HG03064 (cell line): Measurements from ENCODE around the gene SLC9A9.

Experiments used
- ATAC-seq: cut with Tn5 transposase; IDR thresholded peaks from one replicate; pipeline ENCODE4 v1.9.1; 2021; ENCODE audit warnings: low read depth; ENCODE audit not compliant: unreplicated experiment

SLC9A9 gene

GRCh38 chr3:143574933-143575332, 273.3 kb downstream of the SLC9A9 start:
- ATAC-seq: no peak

- ATAC-seq: no peak
These were observed 274.5 kb downstream of the SLC9A9 start for GRCh38 chr3:143573610-143574303.

DNA sequence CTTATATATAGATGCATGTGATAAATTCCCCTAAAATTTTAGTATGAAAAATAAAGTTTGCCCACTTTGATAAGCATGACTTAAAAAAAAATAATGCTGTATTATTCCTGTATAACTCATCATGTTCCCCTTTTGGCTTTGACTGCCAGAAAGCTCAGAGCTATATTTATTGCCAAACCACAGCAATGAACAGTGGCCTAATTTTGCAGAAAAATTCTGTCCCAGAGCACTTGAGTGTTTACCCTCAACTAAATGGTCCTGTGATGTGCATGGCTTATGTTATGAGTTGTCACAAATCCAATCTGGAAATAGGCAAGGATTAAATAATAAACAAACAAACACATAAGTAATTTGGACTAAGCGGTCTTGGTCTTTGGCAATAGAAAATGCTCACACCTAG, 276.7 kb downstream of the SLC9A9 start:
- no peak for ATAC-seq

GRCh38 chr3:143567823-143568222, 280.4 kb downstream of the SLC9A9 start:
- ATAC-seq: no peak

GRCh38 chr3:143565951-143566350, 282.3 kb downstream of the SLC9A9 start:
- ATAC-seq: no peak

DNA sequence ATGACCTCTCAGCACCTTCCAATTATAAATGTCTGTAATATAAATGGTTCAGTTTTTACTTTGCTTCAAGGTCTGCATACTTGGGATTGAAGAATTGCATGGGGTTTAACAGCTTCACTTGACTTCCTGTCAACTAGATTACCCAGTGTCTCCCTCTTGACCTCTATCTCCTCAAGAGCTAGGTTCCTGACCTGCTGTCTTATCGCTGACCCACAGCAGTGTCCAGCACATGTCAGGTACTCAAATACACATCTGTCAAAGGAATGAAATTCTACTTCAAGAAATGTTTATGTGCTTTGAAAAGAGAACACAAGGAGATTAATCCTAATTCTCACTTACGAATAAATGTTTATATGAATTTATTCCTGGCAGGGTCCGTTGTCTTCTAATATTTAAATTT, 284.5 kb downstream of the SLC9A9 start:
- ATAC-seq: no peak

DNA sequence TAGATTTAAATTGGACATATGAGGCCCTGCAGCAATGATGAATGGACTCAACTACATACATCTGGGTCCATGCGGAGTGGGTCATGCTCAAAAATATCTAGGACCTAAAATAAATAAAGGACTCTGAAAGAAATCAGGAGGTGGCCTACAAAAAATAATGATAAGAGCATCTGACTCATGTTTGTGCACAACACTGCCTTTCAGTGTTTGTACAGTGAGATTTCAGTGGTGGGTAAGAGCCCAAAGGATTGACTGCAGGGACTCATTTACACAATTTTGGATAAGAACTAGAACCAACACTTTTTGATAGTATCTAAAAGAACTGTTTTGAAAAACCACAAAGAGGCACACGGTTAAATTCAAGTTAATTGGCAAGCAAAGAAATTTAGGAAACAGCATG, 285.5 kb downstream of the SLC9A9 start:
- ATAC-seq: no peak

DNA sequence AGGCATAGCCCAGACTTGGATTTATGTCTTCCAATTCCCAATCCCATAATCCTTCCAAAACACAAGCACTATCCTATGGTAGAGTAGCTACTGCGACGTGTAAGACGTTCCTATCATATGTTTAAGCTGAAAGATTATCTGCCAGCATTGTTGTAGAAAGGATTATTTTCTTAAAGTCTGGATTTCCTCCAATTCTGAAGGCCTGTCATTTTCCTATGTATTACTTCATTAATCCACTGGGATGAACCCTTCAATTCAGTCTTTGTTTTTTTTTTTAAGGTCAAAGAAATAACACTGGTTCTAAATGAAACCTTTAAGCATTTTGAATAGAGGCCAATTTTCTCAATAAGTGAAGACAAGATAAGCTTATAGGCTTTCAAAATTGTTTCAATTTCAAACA, 289.0 kb downstream of the SLC9A9 start:
- no peak for ATAC-seq

- no peak for ATAC-seq
These were observed 295.4 kb downstream of the SLC9A9 start for GRCh38 chr3:143552851-143553250.

DNA sequence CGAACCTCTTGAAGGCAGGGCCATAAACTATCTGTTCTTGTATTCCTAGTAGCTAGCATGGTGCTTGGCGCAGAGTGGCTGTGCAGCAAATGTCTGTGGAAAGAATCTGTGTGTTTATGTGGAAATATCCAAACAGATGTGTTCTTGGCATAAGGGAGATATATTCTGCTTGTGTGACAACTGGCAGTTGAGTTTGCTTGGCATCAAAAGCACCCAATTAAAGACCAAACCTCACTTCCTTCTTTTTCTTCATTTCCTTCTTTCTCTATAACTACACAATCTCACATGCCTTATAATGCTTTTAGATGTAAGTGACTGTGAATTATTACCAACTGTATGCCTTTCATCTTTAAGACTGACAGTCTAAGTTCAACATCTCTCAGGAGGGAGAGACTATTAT, 296.5 kb downstream of the SLC9A9 start:
- ATAC-seq: no peak

DNA sequence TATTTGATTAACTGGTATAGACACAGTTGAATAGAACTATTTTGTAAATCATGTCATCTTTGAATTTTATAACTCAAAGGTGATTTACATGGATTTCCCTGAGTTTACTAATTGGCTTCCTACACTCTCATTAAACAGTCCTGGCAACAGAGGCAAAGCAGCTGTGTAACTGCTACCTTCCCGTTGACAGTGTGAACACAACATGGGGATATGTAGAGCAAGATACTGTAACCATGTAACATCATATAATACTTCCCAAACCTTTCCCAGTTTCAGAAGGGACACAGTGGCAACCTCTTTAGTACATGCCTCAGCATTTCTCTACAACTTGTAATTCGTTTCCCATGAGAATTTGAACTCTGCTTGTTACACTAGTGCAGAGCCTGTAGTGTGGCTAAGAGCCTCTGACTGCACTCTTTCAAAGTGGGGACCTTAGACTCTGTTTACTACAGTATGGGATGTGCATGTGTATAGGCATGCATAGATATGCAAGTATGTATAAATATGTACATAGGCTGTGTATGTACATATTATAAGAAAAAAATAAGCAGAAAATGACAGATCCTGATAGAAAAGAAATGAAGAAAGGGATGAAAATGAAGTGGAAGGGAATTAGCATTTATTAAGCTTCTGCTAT, 299.3 kb downstream of the SLC9A9 start:
- no peak for ATAC-seq

DNA sequence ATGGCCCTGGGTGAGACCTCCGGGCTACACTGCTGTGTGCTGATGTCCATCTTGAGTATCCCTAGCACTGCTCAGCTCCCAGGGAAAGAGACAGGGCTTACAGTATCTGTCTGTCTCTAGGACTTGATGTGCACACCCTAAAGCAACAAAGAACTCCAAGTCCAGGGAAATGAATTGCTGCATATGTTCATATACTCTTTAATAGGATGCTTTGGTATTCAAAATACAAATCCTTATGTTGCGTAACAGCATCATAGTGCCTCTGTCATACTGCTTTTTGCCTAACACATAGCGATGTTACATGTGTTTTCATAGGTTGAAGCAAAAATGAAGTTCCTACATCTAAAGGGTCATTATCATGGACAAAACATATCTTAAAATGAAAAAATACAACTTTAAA, 299.9 kb downstream of the SLC9A9 start:
- ATAC-seq: no peak

GRCh38 chr3:143538577-143538981, 309.7 kb downstream of the SLC9A9 start:
- ATAC-seq: no peak

DNA sequence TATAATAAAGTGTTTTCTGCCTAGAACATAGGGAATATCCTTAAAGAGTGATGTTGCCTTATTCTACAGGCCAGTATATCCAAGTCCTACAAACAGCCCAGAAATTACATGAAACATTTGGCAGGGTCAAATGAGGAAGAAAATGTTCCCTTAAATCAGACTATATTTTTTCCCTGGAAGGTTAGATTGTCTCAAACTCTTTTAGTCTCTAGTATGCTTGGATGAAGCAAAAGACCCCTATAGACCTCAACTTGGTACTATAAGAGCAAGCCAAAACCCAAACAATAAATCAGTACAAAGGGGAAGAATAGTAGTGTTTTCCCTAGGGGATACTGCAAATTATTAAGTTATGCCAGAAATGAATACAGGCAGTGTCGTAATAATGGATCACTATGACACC, 310.2 kb downstream of the SLC9A9 start:
- ATAC-seq: no peak

- ATAC-seq: no peak
These were observed 311.3 kb downstream of the SLC9A9 start for GRCh38 chr3:143536817-143537535.

DNA sequence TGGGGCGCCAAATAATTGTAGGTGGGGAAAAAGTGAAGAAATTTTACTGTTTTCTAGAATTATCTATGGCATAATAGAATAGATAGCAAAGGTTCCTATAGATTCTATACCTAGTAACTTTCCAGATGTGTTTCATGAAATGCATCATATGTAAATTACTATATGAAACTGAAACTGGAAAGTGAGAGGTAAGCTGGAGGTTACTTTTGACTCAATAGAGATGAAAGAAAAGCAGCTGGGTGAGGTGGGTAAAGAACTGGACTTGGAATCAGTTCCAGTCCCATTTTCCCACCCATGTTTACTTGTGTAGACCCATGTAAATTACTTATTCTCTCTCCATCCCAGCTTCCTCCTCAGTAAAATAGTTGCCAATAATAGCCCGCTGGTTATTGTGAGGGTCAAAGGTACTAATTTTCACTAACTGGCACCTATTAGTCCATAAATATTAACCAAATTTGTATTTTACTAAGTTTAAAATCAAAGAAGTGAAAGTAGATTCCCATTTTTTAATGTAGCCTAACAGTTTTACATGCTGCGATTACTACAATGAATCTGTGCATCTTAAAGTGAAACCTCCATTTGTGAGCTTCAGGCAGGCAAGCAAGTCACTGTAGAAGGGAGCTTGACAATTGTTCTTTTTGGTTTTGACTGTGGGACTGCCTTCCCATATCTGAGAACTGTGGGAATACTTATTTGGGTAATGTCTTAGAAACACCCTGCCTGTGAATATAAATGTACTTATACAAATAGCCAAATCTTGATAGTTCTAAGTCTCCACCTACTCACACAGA, 312.1 kb downstream of the SLC9A9 start:
- peak; percentile 87 for ATAC-seq

DNA sequence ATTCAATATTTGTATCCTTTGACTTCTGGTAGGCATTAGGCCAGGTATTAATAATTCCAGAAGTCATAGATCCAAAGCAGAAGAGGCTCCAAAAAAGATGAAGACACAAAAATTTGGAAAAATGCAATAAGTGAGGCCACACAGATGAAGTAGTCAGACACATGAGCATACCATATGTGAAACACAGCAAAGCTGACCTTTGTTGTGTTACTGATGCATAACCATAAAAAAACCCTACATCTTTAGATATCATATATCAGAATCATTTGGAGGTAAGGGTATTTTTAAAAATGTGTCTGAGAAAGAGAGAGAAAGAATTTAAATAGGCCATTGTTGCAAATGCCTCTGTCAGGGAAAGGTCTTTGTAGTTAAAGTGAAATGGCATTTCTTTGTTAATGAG, 314.9 kb downstream of the SLC9A9 start:
- no peak for ATAC-seq

DNA sequence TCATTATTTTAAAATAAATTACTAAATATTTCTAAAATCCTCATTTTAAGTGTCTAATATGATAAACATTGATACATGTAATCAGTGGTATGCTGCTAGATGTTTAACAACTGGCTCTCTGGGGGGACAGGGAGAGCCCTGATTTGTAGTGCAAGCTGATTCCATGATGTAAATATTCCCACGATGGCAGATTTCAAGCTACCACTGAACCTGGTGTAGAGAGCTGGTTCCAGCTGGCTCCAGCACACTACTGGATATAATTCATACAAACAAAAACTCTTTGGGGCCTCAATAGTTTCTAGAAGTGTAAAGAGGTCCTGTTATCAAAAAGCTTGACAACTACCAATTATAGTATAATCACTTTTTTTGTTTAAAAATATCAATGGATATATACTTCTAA, 316.2 kb downstream of the SLC9A9 start:
- ATAC-seq: no peak

DNA sequence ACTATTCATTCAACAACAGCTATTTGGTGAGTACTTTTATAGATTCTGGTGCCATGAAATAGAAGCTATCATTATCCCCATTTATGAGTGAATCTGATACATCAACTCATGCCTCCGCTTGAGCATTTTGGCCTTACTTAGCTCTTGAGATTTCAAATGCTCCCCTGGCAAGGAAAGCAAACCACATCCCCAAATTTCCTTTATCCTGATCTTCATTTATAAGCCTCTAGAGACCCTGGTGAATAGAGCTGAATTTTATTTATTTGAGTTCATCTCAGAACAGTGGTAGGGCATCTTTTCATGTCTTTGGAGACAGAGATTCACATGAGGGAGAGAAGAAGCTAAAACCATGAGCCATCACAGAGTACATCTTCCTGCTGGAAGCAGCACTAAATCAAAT, 317.2 kb downstream of the SLC9A9 start:
- no peak for ATAC-seq

- no peak for ATAC-seq
These were observed 318.5 kb downstream of the SLC9A9 start for GRCh38 chr3:143529798-143530197.

- ATAC-seq: peak; percentile 85
These were observed 319.2 kb downstream of the SLC9A9 start for GRCh38 chr3:143529018-143529478.
